Immature natural killer cell (primary cell): Measurements from ENCODE around the gene NDUFA8. TPM values are rescaled to one million over a fixed set of nuclear protein-coding genes. Genes with fewer than 3 reads are reported as not detected.

Experiments
- DNase-seq, 3 donors: peaks; one replicate each; pipeline ENCODE4 v3.0.0; 2022; ENCODE audit warnings: mixed read lengths in 1 of 3
- H3K27ac Mint-ChIP-seq, 6 donors: one replicate each; pipeline ENCODE4 v1.8.0; 2020; ENCODE audit warnings: mixed read lengths in 6 of 6, mild to moderate bottlenecking in 5 of 6, inconsistent platforms in 4 of 6, moderate library complexity in 3 of 6
- H3K27me3 Mint-ChIP-seq, 3 donors: one replicate each; pipeline ENCODE4 v1.8.0; 2020 to 2021; ENCODE audit warnings: low read depth in 3 of 3, mild to moderate bottlenecking in 3 of 3, mixed read lengths in 3 of 3, moderate library complexity in 3 of 3, inconsistent platforms in 1 of 3
- H3K36me3 Mint-ChIP-seq, 3 donors: one replicate each; pipeline ENCODE4 v1.8.0; 2020; ENCODE audit warnings: mixed read lengths in 3 of 3, inconsistent platforms in 2 of 3, mild to moderate bottlenecking in 2 of 3
- H3K4me1 Mint-ChIP-seq, 2 donors: one replicate each; pipeline ENCODE4 v1.8.0; 2020; ENCODE audit warnings: inconsistent platforms in 2 of 2, mild to moderate bottlenecking in 2 of 2, mixed read lengths in 2 of 2, moderate library complexity in 1 of 2
- H3K4me3 Mint-ChIP-seq, 5 donors: one replicate each; pipeline ENCODE4 v1.8.0; 2020; ENCODE audit warnings: mild to moderate bottlenecking in 5 of 5, mixed read lengths in 5 of 5, inconsistent platforms in 3 of 5, moderate library complexity in 3 of 5
- H3K9me3 Mint-ChIP-seq, 6 donors: one replicate each; pipeline ENCODE4 v1.8.0; 2020; ENCODE audit warnings: mild to moderate bottlenecking in 6 of 6, mixed read lengths in 6 of 6, inconsistent platforms in 4 of 6, moderate library complexity in 3 of 6
- polyA plus RNA-seq, 3 donors: library from polyadenylated mRNA; unstranded; fragments of 300-500 nt; fragmentation: Illumina TruSeq; gene quantifications; one replicate each; pipeline ENCODE4 v1.2.3, GENCODE V29; 2021

NDUFA8 gene
- polyA plus RNA-seq, 3 donors from 2014 or later, result 67.9 to 89.2 (median 79.3) TPM

- no peaks in the 10 kb centered on the region for H3K9me3 Mint-ChIP-seq
- H3K36me3 Mint-ChIP-seq, result peaks cover 0 to 3% (median 0%) of the 10 kb centered on the region in 3 donors
- H3K4me1 Mint-ChIP-seq, result peaks cover 15 to 21% of the 10 kb centered on the region in 2 donors
- H3K27me3 Mint-ChIP-seq, result peaks cover 3 to 7% (median 6%) of the 10 kb centered on the region in 3 donors
- peak overlapping the region; percentile 3 to 66 (median 32) for H3K4me3 Mint-ChIP-seq
- H3K27ac Mint-ChIP-seq, result peak overlapping the region in 3 of 6 donors; percentile 49 to 76 (median 51)
- no peak for DNase-seq
These were observed 32.2 kb downstream of the NDUFA8 start for GRCh38 chr9:122127396-122127798.

DNA sequence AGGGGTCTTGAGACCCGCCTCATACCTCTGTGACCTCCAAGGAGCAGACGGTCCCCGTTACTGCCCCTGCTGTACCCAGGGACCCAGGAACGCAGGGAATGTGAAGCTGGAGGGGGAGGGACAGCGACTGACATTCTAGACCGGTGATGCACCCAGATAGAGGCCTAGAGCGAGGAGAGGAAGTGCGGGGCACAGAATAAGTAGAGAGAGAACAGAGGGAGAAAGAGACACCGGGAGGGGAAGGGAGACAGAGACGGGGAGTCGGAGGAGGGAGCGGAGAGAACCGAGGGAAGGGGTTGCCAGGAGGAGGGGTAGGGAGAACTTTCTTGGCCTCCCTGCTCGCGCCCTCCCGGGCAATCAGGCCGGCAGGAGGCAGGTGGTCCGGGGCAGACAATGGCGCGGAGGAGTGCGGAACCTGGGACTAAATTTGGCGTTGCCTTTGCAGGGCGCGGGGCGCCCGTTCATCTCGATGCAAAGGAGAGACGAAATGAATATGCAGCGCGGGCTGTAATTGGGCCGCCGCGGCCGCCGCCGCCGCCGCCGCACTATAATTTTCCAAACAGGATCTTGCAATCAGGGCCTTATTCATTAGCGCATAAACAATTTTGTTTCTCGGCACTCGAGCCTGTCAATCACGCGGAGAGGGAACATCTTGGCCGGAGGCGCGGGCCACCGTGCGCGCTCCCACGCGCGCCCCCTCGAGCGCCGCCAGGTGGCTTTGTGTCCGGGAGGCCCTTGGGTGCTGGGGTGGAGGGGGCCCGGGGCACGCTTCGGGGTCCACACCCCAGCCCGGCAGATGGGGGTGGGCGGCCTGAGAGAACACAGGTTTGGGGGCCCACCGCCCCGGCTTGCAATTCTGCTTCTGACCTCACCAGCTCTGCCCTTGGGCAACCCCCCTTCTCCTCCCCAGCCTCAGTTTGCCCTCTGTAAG, 33.0 kb downstream of the NDUFA8 start:
- H3K36me3 Mint-ChIP-seq, result peaks cover 0 to 3% (median 0%) of the 10 kb centered on the region in 3 donors
- H3K9me3 Mint-ChIP-seq, result no peaks in the 10 kb centered on the region
- peak overlapping the region; percentile 67 to 80 (median 74) for H3K4me3 Mint-ChIP-seq
- H3K27me3 Mint-ChIP-seq, result peaks cover 3 to 7% (median 6%) of the 10 kb centered on the region in 3 donors
- DNase-seq, result no peak
- peak overlapping the region in 1 of 6 donors; percentile 74 for H3K27ac Mint-ChIP-seq
- H3K4me1 Mint-ChIP-seq, result peaks cover 15 to 21% of the 10 kb centered on the region in 2 donors

DNA sequence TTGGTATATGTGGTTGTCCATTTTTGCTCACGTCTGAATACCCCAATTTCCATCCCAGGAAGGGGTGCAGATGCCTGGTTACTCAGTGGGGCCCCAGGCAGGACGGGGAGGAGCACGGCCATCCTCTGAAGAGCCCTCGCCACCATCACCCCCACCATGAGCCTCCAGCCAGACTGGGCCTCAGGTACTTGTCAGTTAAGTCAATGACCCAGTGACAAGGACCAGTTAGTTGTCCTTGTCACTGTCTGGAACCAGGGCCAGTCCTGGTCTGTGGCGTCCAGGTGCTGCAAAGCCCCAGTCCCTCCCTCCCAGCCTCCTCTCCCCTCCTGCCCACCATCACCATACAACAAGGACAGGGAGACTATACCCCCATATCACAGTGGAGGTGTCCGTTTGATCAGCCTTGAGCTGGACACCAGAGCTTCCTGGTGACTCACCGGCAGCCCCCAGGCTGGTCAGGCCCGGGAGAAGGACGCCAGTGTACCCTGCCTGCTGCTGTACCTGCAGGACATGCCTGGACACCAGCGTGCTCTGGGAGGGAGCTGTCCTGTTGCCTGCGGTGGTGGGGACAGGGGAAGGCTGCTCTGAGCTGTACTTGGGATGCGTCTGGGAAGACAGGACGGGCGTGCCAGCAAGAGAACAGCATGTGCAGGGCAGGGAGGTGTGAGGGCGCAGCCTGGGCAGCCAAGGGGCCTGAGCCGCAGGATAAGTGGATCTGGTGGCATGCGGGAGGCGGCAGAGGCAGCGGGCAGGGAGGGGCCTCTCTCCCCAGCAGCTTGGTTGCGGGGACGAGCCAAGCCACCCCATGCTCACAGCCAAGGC, 33.9 kb downstream of the NDUFA8 start:
- Mint-ChIP-seq H3K27ac (peak overlapping the region in 2 of 6 donors; percentile 4 to 74), H3K36me3 (peaks cover 0 to 3% (median 0%) of the 10 kb centered on the region in 3 donors), H3K9me3 (no peaks in the 10 kb centered on the region), H3K27me3 (peaks cover 4 to 6% (median 5%) of the 10 kb centered on the region in 3 donors), H3K4me3 (peak overlapping the region; percentile 40 to 80 (median 69)), H3K4me1 (peaks cover 15 to 21% of the 10 kb centered on the region in 2 donors)
- no peak for DNase-seq

GRCh38 chr9:122125158-122125508, 34.4 kb downstream of the NDUFA8 start:
- DNase-seq, result peak; percentile 64 to 70 (median 69)
- Mint-ChIP-seq H3K4me3 (peak overlapping the region; percentile 16 to 69 (median 59)), H3K36me3 (peaks cover 0 to 3% (median 0%) of the 10 kb centered on the region in 3 donors), H3K9me3 (no peaks in the 10 kb centered on the region), H3K27ac (peak overlapping the region in 3 of 6 donors; percentile 22 to 69 (median 26)), H3K4me1 (peaks cover 15 to 21% of the 10 kb centered on the region in 2 donors), H3K27me3 (peaks cover 4 to 6% (median 5%) of the 10 kb centered on the region in 3 donors)

- H3K27ac Mint-ChIP-seq, result no peak overlapping the region
These were observed 35.1 kb downstream of the NDUFA8 start for GRCh38 chr9:122124528-122124927.

DNA sequence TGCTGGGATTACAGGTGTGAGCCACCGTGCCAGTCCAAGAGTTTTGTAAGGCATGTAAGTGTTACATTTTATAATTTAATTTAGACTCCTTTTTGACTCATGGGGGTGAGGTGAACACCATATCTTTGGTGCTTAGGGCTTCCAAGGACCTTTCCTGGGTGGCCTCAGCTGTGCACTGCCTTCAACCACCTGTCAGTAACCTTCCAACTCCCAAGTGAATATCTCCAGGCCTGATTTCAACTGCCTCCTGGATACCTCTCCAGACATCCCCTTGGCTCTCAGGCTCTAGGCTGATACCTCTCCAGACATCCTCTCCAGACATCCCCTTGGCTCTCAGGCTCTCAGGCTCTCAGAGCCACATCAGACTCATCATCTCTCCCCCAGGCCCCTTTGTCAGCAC, 35.5 kb downstream of the NDUFA8 start:
- H3K9me3 Mint-ChIP-seq, result no peaks in the 10 kb centered on the region
- peak overlapping the region in 1 of 6 donors; percentile 65 for H3K27ac Mint-ChIP-seq
- no peak overlapping the region for H3K4me3 Mint-ChIP-seq
- H3K36me3 Mint-ChIP-seq, result peaks cover 0 to 3% (median 0%) of the 10 kb centered on the region in 3 donors
- H3K27me3 Mint-ChIP-seq, result peaks cover 4 to 6% (median 5%) of the 10 kb centered on the region in 3 donors
- H3K4me1 Mint-ChIP-seq, result peaks cover 15 to 21% of the 10 kb centered on the region in 2 donors
- DNase-seq, result no peak

More at GRCh38 chr9:122124528-122124927, 35.1 kb downstream of the NDUFA8 start:
- no peak overlapping the region for H3K4me3 Mint-ChIP-seq
- H3K36me3 Mint-ChIP-seq, result peaks cover 0 to 3% (median 0%) of the 10 kb centered on the region in 3 donors
- H3K9me3 Mint-ChIP-seq, result no peaks in the 10 kb centered on the region
- DNase-seq, result no peak
- H3K4me1 Mint-ChIP-seq, result peaks cover 15 to 21% of the 10 kb centered on the region in 2 donors
- peaks cover 4 to 6% (median 5%) of the 10 kb centered on the region in 3 donors for H3K27me3 Mint-ChIP-seq

DNA sequence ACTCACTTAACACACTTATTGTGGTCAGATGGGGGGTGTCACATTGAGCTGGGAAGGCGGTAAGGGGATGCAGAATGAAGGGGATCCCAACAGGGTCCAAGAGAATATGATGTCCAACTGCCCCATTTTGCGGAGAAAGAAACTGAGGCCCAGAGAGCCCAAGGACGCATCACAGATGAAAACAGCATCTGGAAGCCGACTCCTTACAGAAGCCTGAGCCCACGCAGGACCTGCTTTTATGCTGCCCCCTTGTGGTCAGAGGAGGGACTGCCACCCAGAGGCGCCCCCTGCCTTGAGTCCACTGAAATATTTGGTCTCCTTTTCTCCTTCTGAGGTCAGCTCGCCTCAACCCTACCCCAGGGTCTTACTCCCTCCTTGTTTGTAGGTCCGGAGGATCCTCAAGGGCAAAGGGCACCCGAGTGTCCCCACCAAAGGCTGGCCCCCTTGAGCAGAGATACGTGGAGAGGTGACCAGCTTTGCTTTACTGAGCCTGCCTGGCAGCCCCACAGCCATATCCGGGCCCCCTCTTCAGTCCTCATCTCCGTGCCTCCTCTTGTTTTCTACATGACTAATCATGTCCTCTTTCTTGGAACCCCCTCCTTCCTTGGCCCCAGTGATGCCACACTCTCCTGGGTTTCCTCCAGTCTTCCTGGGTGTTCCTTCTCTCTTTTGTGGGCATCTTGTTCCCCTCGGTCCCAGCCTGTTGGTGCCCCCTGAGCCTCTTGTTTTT, 36.5 kb downstream of the NDUFA8 start:
- H3K27me3 Mint-ChIP-seq, result peaks cover 4 to 5% (median 4%) of the 10 kb centered on the region in 3 donors
- H3K9me3 Mint-ChIP-seq, result no peaks in the 10 kb centered on the region
- no peak overlapping the region for H3K4me3 Mint-ChIP-seq
- H3K4me1 Mint-ChIP-seq, result peaks cover 15 to 19% of the 10 kb centered on the region in 2 donors
- DNase-seq, result peak; percentile 49 to 64 (median 57)
- H3K36me3 Mint-ChIP-seq, result peaks cover 0 to 3% (median 0%) of the 10 kb centered on the region in 3 donors
- H3K27ac Mint-ChIP-seq, result no peak overlapping the region

DNA sequence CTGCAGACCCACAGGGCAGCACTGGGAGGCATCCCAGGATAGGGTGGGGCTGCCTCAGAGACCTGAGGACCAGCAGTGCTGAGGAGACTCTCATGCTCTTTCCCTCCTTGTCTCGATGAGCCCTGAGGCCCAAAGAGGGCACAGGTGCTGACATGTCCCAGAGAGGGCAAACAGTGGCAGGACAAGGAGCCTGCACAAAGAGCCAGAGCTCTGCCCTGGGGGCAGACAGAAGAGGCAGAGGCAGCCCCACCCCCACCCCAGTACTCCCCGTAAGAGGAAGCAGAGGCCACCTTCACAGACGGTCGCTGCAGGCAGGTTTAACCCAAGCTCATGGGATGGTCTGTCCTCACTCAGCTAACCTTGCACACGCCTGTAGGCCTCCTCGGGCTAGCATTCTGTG, 37.1 kb downstream of the NDUFA8 start:
- H3K4me3 Mint-ChIP-seq, result no peak overlapping the region
- H3K27me3 Mint-ChIP-seq, result peaks cover 4 to 5% (median 4%) of the 10 kb centered on the region in 3 donors
- no peak for DNase-seq
- H3K27ac Mint-ChIP-seq, result no peak overlapping the region
- peaks cover 11 to 15% of the 10 kb centered on the region in 2 donors for H3K4me1 Mint-ChIP-seq
- peaks cover 0 to 3% (median 0%) of the 10 kb centered on the region in 3 donors for H3K36me3 Mint-ChIP-seq
- no peaks in the 10 kb centered on the region for H3K9me3 Mint-ChIP-seq

DNA sequence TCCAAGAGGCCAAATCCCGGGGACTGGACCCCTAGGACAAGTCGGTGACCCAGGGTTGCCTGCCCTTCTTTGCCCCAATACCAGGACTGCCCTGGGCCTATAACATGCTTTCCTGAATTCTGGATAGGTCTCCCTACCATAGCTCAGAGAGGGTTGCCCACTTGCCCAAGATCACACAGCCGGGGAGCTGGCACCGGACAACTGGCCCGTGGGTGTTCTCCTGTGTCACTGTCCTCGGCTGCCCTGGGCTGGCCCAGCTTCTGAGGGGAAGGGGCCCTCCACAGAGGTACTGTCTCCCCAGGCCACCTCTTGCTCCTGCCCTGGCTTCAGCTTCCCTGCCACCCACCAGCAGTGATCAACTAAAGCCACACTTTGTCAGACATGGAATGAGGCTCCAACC, 37.6 kb downstream of the NDUFA8 start:
- Mint-ChIP-seq H3K4me3 (no peak overlapping the region), H3K9me3 (no peaks in the 10 kb centered on the region), H3K36me3 (peaks cover 0 to 3% (median 0%) of the 10 kb centered on the region in 3 donors), H3K4me1 (peaks cover 8 to 13% of the 10 kb centered on the region in 2 donors), H3K27me3 (peaks cover 4 to 5% (median 4%) of the 10 kb centered on the region in 3 donors), H3K27ac (no peak overlapping the region)
- no peak for DNase-seq

- Mint-ChIP-seq H3K9me3 (no peaks in the 10 kb centered on the region), H3K27me3 (peaks cover 4 to 8% (median 4%) of the 10 kb centered on the region in 3 donors), H3K4me3 (no peak overlapping the region), H3K27ac (no peak overlapping the region), H3K4me1 (peaks cover 4 to 9% of the 10 kb centered on the region in 2 donors), H3K36me3 (peaks cover 0 to 3% (median 0%) of the 10 kb centered on the region in 3 donors)
- no peak for DNase-seq
These were observed 38.2 kb downstream of the NDUFA8 start for GRCh38 chr9:122121391-122121790.

GRCh38 chr9:122120316-122121071, 39.1 kb downstream of the NDUFA8 start:
- DNase-seq, result no peak
- no peak overlapping the region for H3K4me3 Mint-ChIP-seq
- H3K9me3 Mint-ChIP-seq, result no peaks in the 10 kb centered on the region
- H3K4me1 Mint-ChIP-seq, result peaks cover 0 to 4% of the 10 kb centered on the region in 2 donors
- peaks cover 4 to 8% (median 7%) of the 10 kb centered on the region in 3 donors for H3K27me3 Mint-ChIP-seq
- peaks cover 0 to 3% (median 0%) of the 10 kb centered on the region in 3 donors for H3K36me3 Mint-ChIP-seq
- peak overlapping the region in 1 of 6 donors; percentile 53 for H3K27ac Mint-ChIP-seq

- H3K4me1 Mint-ChIP-seq, result no peaks in the 10 kb centered on the region
- H3K27me3 Mint-ChIP-seq, result peaks cover 4 to 7% (median 5%) of the 10 kb centered on the region in 3 donors
- H3K27ac Mint-ChIP-seq, result no peak overlapping the region
- H3K4me3 Mint-ChIP-seq, result no peak overlapping the region
- H3K36me3 Mint-ChIP-seq, result no peaks in the 10 kb centered on the region
- DNase-seq, result no peak
- no peaks in the 10 kb centered on the region for H3K9me3 Mint-ChIP-seq
These were observed 39.9 kb downstream of the NDUFA8 start for GRCh38 chr9:122119721-122120120.
